DOHH2 (cell line): Measurements from ENCODE around the gene UFSP1.

ENCODE experiments used
- CTCF ChIP-seq: fragments of 200-600 bp; sonication (generic); IDR thresholded peaks from one replicate; pipeline ENCODE4 v1.5.1; 2014; ENCODE audit warnings: antibody characterized with exemption, mild to moderate bottlenecking, low read depth, low read length; ENCODE audit not compliant: poor library complexity, severe bottlenecking
- EZH2phosphoT487 ChIP-seq: fragments of 200-600 bp; sonication (generic); IDR thresholded peaks from 2 replicates; pipeline ENCODE4 v1.6.1; 2017; ENCODE audit warnings: borderline replicate concordance, mild to moderate bottlenecking, antibody characterized with exemption, low read length, moderate library complexity, mixed read lengths

- TF ChIP-seq CTCF = no peak
- no peak for TF ChIP-seq EZH2phosphoT487
These were observed 25.2 kb downstream of the UFSP1 start for GRCh38 chr7:100864263-100864845.
